ENCODE results near the gene ZNF423. TPM values are rescaled to one million over a fixed set of nuclear protein-coding genes. Genes with fewer than 3 reads are reported as not detected.

The ZNF423 gene
- total and polyA plus RNA-seq, 7 donors = 0.69 to 19.7 (median 3.6) TPM

DNA sequence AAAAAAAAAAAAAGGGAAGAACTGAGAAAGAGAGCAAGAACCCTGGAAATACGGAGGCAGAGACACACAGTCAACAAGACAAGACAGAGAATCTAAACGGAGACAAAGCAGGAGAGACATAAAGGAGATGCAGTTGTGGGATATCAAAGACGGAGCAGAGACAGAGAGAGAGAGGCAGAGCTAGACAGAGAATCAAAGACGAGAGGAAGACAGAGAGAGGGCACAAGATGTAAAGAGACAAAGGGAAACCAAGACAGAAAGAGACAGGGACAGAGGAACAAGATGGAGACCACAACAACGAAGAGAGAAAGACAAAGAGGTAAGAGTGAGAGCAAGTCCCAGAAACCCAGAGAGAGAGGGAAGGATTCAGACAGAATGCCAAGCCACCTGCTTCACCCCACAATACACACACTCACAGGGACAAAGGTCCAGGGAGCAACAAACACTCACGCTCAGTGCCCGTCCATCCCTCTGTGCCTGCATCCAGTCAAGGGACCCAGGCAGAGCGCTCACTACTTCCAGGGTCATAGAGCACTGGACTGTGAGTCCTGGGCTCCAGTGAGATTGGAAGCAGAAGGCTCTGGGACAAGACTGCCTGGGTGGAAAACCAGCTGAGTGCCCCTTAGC is 393.4 kb downstream of the ZNF423 start:
- Histone ChIP-seq H3K9me3 (no peaks in the 10 kb centered on the region), H3K27ac (no peak overlapping the region), H3K4me1 (no peaks in the 10 kb centered on the region), H3K36me3 (no peaks in the 10 kb centered on the region), H3K4me3 (no peak overlapping the region), H3K27me3 (peaks cover 0 to 37% (median 8%) of the 10 kb centered on the region in 3 donors)
- DNase-seq = no peak
- intact Hi-C loops (cut with DNase I) = no loop called here
- TF ChIP-seq POLR2AphosphoS5 (IDR thresholded peaks at IDR 0.05) (no peak), CTCF (IDR thresholded peaks at IDR 0.05) (no peak), POLR2A (IDR thresholded peaks at IDR 0.05) (no peak), EP300 (IDR thresholded peaks at IDR 0.05) (no peak)
- 71 to 82% methylated on average over 8 of the region's 8 CpGs for WGBS, 2 donors

- intact Hi-C loops (cut with DNase I) = no loop called here
- Histone ChIP-seq H3K36me3 (no peaks in the 10 kb centered on the region), H3K9me3 (no peaks in the 10 kb centered on the region), H3K27ac (no peak overlapping the region), H3K27me3 (peaks cover 0 to 37% (median 8%) of the 10 kb centered on the region in 3 donors), H3K4me1 (no peaks in the 10 kb centered on the region), H3K4me3 (no peak overlapping the region)
- whole genome bisulfite sequencing, 2 donors = 87 to 92% methylated on average over 7 of the region's 7 CpGs
- DNase-seq = peak; percentile 59
- no peak for TF ChIP-seq EP300 (IDR thresholded peaks at IDR 0.05)
- no peak for TF ChIP-seq POLR2AphosphoS5 (IDR thresholded peaks at IDR 0.05)
- TF ChIP-seq CTCF (IDR thresholded peaks at IDR 0.05) = no peak
- TF ChIP-seq POLR2A (IDR thresholded peaks at IDR 0.05) = no peak
Observed at GRCh38 chr16:49461517-49461951, 394.4 kb downstream of the ZNF423 start.

GRCh38 chr16:49460786-49461470 is 395.0 kb downstream of the ZNF423 start:
- intact Hi-C loops (cut with DNase I) = no loop called here
- 78 to 80% methylated on average over 10 of the region's 10 CpGs for WGBS, 2 donors

DNA sequence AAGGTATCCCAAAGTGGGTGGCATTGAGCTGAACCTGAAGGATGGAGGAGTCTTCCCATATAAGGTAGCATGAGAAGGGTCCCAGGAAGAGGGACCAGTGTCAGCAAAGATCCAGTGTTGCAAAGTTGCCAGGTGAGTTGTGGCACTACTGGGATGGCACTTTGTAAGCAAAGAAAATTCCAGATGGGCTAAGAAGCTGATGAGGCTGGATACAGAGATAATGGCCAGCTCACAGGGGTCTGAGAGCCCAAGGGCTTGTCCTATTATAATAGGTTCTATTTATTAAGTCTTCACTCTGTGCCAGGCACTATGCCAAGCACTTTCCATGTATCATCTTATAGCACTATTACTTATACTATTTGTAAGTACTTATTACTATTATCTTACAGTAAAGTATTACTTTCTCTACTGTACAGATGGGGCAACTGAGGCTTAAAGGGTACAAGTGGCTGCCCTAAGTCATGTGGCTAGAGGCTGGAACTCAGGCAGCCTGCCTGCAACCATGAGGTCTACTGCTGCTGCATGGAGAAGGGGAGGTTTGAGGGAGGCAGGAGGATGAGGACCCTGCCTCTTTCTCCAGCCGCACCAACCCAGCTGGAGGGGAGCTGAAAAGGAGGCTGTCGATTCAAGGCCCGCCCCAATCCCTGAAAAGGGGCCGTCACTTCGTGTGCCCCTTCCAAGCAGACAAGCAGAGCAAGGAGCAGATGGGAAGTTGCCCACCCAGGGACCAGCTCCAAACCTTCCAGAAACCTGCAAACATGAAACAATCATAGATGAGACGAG is 395.8 kb downstream of the ZNF423 start:
- no peaks in the 10 kb centered on the region for H3K9me3 ChIP-seq
- 86% methylated on average over 6 of the region's 6 CpGs for WGBS, 2 donors
- intact Hi-C loops (cut with DNase I) = no loop called here
- no peak overlapping the region for H3K27ac ChIP-seq
- peak; percentile 7 for DNase-seq
- TF ChIP-seq EP300 (IDR thresholded peaks at IDR 0.05) (no peak), POLR2AphosphoS5 (IDR thresholded peaks at IDR 0.05) (no peak), CTCF (IDR thresholded peaks at IDR 0.05) (no peak), POLR2A (IDR thresholded peaks at IDR 0.05) (no peak)
- no peaks in the 10 kb centered on the region for H3K36me3 ChIP-seq
- H3K4me1 ChIP-seq = no peaks in the 10 kb centered on the region
- H3K4me3 ChIP-seq = no peak overlapping the region
- peaks cover 0 to 25% (median 6%) of the 10 kb centered on the region in 3 donors for H3K27me3 ChIP-seq

More at GRCh38 chr16:49460786-49461470, 395.0 kb downstream of the ZNF423 start:
- Histone ChIP-seq H3K9me3 (no peaks in the 10 kb centered on the region), H3K4me1 (no peaks in the 10 kb centered on the region), H3K27ac (no peak overlapping the region), H3K27me3 (peaks cover 0 to 33% (median 8%) of the 10 kb centered on the region in 3 donors), H3K4me3 (no peak overlapping the region), H3K36me3 (no peaks in the 10 kb centered on the region)
- DNase-seq = peak; percentile 28
- TF ChIP-seq POLR2A (IDR thresholded peaks at IDR 0.05) (no peak), POLR2AphosphoS5 (IDR thresholded peaks at IDR 0.05) (no peak), EP300 (IDR thresholded peaks at IDR 0.05) (no peak), CTCF (IDR thresholded peaks at IDR 0.05) (no peak)
